GM19463 (cell line): ENCODE data around the gene ZNF750.

ENCODE experiments used
- ATAC-seq: cut with Tn5 transposase; IDR thresholded peaks from one replicate; pipeline ENCODE4 v1.9.1; 2021; ENCODE audit warnings: mild to moderate bottlenecking, moderate library complexity; ENCODE audit not compliant: unreplicated experiment

Gene ZNF750

DNA sequence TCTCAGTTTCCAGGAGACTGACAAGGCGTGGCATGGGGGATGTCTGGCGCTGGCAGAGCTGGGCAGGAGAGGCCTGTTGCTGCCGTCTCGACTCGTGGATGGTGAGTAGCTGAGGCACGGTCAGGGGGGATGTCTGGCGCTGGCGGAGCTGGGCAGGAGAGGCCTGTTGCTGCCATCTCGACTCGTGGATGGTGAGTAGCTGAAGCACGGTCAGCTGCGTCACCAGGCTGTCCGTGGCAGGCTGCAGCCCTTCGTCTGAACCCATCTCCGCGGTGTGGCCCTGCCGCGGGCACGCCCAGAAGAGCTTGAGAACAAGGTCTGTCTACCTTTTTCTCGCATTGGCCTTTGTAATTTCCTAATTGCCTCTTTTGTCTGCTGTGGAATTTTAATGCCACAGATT lies 25.0 kb downstream of the ZNF750 start:
- no peak for ATAC-seq

DNA sequence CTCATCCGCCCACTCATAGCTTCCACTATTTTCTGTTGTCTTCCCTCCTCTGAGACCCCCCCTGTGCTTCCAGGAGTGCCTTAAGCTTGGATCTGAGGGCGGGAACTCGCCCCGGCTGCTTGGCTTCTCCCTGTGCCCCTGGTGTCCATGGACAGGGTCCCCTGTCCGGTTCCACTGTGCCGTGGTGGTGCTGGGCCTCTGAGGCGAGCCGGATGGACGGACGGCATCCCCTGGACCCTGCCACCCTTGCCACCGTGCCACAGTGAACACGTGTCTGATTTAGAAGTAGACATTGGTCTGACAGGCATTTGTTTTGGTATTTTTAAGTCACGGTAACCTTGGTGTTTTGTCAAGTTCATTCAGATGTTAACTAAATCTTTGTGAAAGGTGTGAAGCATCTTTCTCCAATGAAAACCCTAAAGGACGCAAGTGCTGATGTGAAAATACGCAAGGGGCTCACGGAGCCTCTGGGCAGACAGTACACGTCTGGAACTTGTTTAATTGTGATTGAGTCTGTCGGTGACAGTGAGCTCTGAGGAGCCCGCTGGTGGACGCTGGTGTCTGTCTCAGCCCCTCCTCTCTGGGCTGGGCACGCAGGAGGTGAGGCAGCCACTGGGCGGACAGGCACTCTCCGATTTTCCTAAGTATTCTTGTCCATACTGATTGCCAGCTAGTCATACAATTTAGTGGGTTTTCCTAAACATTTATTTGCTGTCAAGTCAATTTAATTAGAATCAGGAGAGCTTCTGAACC lies 26.3 kb downstream of the ZNF750 start:
- no peak for ATAC-seq

DNA sequence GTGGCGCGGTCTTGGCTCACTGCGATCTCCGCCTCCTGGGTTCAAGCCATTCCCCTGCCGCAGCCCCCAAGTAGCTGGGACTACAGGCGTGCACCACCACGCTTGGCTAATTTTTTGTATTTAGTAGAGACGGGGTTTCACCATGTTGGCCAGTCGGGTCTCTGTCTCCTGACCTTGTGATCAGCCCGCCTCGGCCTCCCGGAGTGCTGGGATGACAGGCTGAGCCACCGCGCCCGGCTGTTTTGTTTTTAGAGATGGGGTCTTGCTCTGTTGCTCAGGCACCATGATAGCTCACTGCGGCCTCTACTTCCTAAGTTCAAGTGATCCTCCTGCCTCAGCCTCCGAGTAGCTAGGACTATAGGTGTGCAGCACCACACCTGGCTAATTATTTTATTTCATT lies 27.2 kb downstream of the ZNF750 start:
- no peak for ATAC-seq

DNA sequence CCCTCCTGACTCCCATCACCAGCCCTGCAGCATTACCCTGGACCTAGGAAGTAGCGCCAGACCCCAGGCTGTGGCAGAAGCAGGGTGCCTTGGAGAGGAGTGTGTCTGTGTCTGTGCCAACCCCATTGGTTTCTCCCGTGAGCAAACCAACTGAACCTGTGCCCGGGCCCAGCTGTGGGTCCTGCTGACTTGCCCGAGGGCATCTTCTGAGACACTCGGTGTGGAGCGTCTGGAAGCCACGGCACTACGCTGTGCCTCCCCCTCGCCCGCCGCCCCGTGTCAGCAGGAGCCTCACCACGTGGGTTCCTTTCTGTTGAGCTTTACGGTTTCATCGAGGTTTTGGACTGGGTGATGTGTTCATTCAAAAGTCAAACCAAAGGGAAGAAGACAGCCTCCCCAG lies 27.8 kb downstream of the ZNF750 start:
- ATAC-seq = no peak

DNA sequence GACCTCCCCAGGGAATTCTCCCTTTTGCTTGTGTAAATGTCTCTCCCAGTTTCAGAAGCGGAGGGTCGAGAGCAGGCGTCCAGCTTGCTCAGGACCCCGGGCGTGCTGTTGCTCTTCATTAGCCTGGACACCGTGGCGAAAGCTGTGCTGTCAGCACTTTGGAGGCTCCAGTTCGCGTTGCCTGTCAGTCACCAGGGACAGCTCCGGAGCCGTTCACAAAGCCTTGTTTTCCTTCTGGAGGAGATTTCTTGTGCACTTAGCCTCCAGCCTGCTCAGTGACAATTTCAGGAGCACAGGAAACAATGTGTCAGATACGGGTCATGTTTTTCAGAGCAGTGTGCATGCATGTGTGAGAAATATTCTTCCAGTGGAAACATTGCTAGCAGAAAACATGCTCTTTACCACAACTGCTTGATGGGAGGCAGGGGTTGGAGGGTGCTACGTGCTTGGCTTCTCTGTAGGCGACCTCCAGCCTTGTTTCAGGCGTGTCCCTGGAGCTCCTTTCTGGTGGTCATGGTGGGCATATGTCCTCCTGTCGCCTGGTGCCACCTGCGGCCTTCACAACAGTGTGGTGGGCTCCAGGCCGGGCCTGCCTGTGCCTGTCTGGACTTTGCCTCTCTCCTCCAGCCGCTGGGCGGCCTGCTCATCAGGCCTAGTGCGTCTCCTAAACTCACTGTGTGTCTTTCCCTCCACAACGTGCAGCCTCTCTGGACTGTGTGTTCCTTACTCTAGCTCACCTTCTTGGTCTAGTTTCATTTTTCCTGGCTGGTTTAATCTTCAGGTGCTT lies 29.0 kb downstream of the ZNF750 start:
- no peak for ATAC-seq

DNA sequence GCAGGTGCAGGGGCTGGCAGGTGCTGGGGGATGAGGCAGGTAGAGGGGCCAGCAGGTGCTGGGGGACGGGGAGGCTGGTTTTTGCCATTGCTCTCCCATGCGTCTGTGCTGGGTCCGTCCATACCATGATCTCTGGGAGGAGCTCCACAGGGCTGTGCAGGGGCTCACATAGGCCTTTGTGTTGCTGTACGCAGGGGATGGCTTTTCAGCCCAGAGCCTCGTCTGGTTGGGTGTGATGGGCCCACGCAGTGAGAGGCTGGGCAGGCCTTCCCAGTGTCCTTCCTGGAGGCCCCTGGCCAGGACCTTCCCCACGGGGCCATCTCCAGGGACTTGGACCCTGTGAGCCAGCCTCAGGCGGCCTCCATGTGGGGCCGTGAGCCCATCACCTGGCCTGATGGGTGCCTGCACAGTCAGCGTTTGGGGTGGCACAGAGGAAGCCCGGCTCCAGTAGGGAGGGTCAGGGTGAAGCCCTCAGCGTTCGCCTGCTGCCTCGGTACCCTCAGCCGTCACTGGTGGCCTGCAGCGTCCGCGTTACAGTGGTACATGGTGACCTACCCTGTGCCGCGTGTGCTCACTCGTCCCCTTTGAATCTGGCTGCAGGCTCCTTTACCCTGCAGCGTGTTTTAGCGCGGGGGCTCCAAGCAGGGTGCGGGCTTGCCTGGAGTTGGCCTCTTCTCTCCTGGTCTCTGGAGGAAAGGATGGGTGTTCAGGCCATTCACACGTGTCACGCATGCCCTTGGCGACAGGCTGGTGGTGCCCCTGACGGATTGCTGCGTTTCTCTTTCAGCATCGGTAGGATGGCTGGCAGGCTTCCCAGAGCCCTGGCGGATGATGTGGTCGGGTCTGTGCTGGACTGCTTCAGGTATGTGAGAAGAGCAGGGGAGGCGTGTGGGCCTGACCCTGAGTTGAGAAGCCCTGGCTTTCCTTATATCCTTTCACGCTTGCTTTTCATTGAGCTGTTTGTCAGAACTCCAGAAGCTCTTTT lies 30.6 kb downstream of the ZNF750 start:
- no peak for ATAC-seq

DNA sequence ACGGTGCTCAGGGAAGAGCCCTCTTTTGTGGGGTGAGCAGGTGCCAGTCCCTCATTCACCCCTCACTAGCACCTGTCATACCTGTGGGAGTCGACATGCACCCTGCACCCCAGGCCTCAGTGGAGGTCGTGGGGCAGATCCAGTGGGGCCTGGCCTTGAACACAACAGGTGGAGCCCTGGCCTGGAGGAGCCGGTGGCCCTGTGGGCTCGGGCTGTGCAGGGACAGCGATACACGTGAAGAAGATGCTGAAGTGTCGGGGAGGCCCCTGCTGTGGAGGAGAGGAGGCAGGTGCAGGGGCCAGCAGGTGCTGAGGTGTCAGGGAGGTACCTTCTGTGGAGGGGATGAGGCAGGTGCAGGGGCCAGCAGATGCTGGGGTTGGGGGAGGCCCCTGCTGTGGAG lies 31.8 kb downstream of the ZNF750 start:
- ATAC-seq = no peak

DNA sequence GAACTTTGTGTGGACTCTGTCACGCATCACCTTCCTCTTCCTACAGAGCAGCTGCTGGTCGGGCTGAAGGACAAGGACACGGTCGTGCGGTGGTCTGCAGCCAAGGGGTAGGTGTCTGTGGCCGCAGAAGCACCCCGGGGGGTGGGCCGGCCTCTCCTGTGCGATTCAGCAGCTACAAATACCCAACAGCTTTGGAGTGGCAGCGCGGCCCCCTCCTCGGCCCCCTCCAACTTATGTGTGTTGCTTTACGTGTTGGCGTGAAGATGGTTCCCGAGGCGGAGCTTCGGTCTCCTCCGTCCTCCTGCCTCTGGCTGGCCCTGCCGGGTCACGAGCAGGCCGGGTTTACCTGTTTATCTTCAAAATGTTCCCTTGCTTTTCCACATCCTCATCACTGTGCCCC lies 32.3 kb downstream of the ZNF750 start:
- ATAC-seq = no peak

DNA sequence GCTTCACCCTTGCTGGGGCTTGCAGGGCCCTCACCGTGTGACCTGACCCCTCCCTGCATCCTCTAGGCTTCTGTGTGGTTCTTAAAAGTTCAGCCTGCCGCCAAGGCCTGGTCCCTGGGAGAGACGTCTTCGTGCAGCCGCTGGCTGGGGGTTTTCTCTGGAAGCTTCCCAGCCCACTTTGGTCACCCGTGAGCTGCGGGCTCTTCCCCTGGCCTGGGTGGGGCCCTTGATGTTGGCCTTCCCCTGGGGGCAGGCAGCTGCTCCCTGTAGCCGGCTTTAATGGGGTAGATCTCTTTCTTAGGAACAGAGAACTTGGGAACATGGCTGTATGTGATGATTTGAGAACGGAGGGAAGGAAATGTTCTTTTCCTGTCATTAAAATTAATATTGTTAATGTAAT lies 32.7 kb downstream of the ZNF750 start:
- no peak for ATAC-seq

DNA sequence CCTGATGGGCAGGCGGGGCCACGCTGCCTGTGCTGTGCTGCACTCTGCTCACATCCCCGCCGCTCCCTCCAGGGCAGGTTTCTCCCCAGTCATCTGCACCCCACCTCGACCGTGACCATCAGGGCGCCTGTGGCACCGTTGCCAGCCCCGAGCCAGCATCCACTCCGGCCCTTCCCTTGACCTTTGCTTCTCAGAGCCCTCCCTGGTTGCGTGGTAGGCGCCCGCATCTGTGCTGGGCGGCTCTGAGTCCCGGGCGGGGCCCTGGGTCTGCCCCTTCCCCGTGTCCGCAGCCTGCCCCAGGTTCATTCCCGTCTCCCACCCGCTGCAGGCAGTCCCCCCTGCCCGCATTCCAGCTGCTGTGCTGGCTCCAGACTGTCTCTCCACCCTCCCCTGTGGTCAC lies 33.2 kb downstream of the ZNF750 start:
- no peak for ATAC-seq

DNA sequence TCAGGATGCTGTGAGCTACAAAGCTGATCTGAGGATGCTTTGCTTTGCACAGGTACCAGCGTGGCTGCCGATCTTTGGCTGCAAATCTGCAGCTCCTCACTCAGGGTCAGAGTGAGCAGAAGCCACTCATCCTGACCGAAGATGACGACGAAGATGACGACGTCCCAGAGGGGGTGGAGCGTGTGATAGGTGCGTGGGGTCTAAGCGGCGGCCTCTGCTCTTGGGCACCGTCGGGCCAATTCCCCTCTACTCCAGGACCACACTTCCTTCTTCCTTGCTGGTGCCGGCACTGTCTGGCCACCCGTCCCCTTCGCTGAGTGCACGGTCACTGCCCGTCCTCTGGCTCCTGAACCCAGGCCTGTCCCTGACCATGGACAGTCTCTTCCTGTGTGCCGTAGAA lies 34.0 kb downstream of the ZNF750 start:
- ATAC-seq = no peak

DNA sequence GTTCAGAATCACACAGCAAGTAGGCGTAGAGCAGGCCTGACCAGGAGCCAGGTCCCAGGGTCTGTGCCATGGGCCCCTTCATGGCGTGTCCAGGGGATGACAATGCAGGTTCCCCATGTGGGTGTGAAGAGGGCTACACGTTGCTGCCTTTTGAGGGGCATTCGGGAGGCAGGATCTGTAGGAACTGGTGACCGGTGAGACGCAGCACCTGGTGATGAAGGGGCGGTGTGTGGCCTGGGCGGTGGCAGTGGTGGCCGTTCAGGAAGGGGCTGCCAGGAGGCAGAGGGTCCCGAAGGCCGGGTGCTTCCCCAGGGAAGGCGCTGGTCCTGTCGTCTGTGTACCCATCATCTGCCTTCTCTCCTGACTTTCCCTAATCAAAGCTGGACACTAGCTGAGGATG lies 34.6 kb downstream of the ZNF750 start:
- ATAC-seq = no peak

DNA sequence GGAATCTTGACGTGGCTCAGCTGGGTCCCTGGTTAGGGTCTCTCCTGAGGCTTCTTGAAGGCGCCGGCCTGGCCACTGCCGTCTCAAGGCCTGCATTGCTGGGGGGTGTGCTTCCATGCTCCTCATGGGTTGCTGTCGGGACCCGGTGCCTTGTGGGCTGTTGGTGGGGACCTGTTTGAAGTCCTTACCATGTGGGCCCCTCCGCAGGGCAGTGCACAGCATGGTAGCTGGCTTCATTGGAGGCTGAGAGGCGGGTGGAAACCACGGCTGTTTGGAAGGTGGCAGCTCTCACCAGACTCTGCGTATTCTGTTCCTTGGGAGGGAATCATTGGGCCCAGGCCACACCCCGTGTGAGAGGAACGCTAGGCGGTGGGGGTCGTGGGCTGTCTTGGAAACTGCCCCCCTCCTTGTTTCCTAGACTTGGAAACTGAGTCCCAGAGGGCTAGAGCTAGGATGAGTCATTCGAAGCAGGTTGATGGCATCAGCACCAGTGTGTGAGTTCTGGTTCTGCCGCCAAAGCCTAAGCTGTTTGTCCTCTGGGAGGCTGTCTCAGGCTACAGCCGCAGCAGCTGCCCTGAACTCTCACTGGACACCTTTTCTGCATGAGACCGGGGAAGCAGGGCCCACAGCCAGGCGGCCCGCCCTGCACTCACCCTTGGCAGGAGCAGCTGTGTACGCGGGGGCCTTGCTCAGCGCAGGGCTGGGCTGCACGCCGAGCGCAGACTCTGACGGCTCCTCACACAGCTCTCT lies 35.2 kb downstream of the ZNF750 start:
- no peak for ATAC-seq

DNA sequence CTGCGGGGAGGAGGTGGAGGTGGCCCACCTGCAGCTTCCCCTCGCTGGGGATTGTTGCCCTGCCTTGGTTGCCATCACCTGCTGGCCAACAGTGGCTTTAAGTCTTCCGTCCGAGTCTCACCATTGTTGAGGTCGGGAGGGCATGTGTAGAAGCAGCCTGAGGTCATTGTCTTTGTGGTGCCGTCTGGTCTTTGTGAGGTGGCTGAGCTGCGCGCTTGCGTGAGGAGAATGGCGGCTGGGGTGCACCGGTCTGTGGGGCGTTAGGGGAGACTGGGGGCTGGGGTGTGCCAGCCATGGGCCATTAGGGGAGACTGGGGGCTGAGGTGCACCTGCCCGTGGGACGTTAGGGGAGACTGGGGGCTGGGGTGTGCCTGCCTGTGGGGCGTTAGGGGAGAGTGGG lies 36.2 kb downstream of the ZNF750 start:
- no peak for ATAC-seq

DNA sequence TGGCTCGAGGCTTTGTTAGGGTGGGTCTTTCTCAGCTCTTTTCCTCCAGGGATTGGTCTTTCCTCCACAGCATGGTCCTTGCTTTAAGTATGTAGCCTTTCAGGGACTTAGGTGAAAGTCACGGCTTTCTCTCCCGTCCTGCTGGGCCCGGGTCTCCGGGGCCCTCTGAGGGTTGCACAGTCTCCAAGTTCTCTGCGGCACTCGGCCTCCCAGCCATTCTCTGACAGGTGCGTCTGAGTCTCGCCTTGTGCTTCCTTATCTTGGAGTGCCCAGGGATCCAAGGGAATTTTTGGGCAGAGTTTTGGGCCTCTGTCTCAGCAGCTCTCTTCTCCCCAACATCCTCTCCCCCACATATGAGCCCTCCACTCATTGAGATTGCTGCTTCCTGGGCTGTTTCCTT lies 36.6 kb downstream of the ZNF750 start:
- no peak for ATAC-seq

DNA sequence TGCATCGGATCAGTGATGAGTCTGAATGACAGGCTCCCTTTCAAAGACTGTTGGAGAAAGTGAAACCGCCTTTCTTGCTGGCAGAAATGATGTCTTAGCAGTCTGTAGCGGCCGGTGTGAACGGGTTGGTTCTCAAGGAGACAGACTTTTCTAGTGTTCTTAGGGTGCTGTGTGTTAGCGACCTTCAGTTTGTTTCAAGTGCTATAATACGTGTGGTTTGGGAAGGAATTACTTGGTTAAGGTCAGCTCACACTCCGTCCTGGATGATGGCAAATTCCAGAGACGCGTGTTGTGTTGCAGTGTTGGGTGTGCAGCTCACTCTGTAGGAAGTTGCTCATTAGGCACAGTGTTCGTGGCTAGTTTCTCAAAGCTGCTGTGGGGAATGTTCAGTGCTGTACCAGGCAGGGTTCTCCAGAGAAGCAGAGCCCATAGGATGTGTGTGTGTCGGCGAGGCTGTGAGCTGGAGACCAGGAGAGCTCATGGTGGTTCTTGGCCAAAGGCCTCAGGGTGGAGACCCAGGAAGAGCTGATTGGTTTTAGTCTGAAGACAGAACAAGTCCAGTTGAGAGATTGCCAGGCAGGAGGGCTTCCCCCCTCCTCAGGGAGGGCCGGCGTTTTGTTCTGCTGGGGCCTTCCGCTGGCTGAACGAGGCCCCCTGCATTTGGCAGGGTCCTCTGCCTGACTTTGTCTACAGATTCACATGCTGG lies 37.6 kb downstream of the ZNF750 start:
- no peak for ATAC-seq

DNA sequence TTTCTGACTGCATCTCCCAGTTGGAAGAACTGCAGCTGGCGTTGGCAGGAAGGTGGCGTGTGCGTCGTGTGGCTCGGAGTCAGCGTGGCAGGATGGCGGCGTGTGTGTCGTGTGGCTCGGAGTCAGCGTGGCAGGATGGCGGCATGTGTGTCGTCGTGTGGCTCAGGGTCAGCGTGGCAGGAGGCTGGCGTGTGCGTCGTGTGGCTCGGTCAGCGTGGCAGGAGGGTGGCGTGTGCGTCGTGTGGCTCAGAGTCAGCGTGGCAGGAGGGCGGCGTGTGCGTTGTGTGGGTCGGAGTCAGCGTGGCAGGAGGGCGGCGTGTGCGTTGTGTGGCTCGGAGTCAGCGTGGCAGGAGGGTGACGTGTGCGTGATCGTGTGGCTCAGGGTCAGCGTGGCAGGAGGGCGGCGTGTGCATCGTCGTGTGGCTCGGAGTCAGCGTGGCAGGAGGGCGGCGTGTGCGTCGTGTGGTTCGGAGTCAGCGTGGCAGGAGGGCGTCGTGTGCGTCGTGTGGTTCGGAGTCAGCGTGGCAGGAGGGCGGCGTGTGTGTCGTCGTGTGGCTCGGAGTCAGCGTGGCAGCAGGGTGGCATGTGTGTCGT lies 38.3 kb downstream of the ZNF750 start:
- no peak for ATAC-seq

DNA sequence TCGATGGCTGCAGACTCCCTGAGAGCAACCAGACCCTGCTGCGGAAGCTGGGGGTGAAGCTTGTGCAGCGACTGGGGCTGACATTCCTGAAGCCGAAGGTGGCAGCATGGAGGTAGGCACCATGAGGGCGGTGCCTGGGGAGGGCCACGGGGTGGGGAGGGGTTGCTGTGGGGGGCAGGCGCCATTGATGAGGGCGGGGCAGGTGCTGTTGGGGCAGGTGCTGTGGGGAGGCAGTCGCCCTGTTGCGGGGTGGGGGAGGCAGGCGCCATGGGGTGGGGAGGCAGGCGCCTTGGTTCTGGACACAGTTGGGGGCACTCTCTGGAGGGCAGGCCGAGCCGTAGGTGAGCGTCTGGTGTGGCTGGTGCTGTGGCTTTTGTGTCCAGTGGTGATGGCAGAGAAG lies 38.9 kb downstream of the ZNF750 start:
- no peak for ATAC-seq

DNA sequence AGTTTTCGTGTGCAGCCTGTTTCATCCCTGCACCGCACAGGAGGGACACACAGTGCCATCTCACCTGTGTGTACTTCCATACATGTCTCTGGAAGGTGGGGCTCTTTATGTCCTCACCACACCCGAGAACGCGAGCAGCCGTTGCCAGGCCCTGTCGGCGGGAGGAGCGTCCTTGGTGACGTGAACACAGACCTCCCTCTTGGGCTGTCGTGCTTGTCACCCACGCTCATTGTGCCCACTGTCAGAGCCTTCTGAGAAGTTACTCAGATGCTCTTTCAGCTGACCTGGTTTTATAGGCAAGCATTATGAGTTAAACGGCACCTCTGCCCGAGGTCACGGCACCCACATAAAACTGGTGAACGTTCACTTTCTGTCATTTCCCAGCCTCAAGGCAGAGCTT lies 40.2 kb downstream of the ZNF750 start:
- ATAC-seq = no peak

DNA sequence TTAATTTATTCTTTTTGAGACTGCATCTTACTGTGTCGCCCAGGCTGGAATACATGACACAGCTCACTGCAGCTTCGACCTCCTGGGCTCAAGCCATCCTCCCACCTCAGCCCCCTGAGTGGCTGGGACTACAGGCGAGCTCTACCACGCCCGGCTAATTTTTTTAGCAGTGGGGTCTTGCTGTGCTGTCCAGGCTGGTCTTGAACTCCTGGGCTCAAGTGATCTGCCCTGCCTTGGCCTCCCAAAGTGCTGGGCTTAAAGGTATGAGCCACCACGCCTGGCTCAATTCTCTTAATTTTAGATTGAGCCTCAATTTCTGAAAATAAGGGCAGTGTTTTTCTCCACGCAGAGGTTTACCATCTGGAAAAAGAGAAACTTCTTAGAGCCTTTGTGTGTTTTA lies 41.1 kb downstream of the ZNF750 start:
- ATAC-seq = no peak
